AG10803 (cell line): ENCODE results near the gene PPFIA2.

Experiments
- DNase-seq: peaks from one replicate; pipeline ENCODE4 v3.0.0; 2010; ENCODE audit warnings: low read depth
- H3K4me3 ChIP-seq: 2 replicates; pipeline ENCODE4 v1.5.1; 2011; ENCODE audit warnings: mild to moderate bottlenecking, low read length, control low read depth
- TF ChIP-seq, protein P1 (sequence below): conservative IDR thresholded peaks from 2 replicates; pipeline ENCODE4 v1.5.1; 2011; ENCODE audit warnings: mild to moderate bottlenecking, low read length, control low read depth, inconsistent platforms

Gene PPFIA2

GRCh38 chr12:81274637-81275529 is 484.3 kb downstream of the PPFIA2 start:
- DNase-seq, result no peak
- TF ChIP-seq, protein P1, sequence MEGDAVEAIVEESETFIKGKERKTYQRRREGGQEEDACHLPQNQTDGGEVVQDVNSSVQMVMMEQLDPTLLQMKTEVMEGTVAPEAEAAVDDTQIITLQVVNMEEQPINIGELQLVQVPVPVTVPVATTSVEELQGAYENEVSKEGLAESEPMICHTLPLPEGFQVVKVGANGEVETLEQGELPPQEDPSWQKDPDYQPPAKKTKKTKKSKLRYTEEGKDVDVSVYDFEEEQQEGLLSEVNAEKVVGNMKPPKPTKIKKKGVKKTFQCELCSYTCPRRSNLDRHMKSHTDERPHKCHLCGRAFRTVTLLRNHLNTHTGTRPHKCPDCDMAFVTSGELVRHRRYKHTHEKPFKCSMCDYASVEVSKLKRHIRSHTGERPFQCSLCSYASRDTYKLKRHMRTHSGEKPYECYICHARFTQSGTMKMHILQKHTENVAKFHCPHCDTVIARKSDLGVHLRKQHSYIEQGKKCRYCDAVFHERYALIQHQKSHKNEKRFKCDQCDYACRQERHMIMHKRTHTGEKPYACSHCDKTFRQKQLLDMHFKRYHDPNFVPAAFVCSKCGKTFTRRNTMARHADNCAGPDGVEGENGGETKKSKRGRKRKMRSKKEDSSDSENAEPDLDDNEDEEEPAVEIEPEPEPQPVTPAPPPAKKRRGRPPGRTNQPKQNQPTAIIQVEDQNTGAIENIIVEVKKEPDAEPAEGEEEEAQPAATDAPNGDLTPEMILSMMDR, result no peak

GRCh38 chr12:81270385-81270784 is 488.8 kb downstream of the PPFIA2 start:
- no peak for DNase-seq
- TF ChIP-seq, protein P1, result no peak

More at GRCh38 chr12:81274637-81275529, 484.3 kb downstream of the PPFIA2 start:
- H3K4me3 ChIP-seq, result no peak overlapping the region

DNA sequence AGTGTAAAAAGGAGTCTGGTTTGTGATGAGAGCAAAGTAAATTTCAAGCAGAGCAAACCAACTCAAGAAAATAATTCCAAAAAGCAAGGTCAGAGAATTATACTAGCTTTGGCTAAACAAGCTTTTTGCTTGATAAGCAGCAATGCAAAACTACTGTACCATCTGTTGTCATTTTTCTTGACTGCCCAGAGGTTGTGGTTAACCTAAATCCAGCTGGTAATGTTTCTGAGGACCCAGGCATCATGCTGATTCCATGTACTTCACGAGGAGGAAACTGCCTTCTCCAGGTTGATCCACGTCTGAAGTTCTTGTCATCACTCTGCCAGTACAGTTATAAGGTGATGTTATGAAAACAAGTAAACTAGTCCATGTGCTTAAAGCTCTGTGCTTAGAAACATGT is 496.1 kb downstream of the PPFIA2 start:
- no peak overlapping the region for H3K4me3 ChIP-seq
- TF ChIP-seq, protein P1, result no peak
- DNase-seq, result no peak

More at GRCh38 chr12:81270385-81270784, 488.8 kb downstream of the PPFIA2 start:
- H3K4me3 ChIP-seq, result no peak overlapping the region

GRCh38 chr12:81261508-81262207 is 497.5 kb downstream of the PPFIA2 start:
- TF ChIP-seq, protein P1, result no peak
- no peak overlapping the region for H3K4me3 ChIP-seq
- no peak for DNase-seq

DNA sequence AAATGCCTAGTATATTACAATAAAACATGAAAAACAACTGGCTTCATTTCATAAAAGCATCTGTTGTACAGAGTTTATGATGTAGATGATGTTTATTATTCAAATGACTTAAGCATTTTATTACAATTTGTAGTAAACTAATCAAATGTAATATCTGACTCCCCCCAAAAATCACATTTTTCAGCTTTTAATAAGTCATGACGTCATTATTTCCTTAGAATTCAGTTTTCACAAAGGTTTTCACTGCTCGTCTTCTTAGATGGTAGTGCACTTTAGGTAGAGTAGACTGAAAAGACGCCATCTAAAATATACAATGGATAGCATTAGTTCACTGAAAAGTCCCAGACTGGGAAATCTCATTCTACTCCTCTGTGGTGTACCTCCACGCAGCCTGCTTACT is 499.8 kb downstream of the PPFIA2 start:
- TF ChIP-seq, protein P1, result no peak
- no peak for DNase-seq
- no peak overlapping the region for H3K4me3 ChIP-seq

GRCh38 chr12:81257947-81258551 is 501.1 kb downstream of the PPFIA2 start:
- TF ChIP-seq, protein P1, result peak; percentile 78
- peak; percentile 64 for DNase-seq
- H3K4me3 ChIP-seq, result no peak overlapping the region
